CD8-positive, alpha-beta memory T cell (primary cell): ENCODE measurements around the gene HIVEP2. TPM values are rescaled to one million over a fixed set of nuclear protein-coding genes. Genes with fewer than 3 reads are reported as not detected.

Experiments used
- CTCF ChIA-PET: fragments of 350-600 bp; sonication (Branson Sonifier 250); formaldehyde crosslinking; loops from one replicate; lab custom pipeline; 2021; ENCODE audit warnings: antibody characterized with exemption; lab: Charles Lee
- POLR2A ChIA-PET: fragments of 350-600 bp; sonication (Branson Sonifier 250); formaldehyde crosslinking; loops from one replicate; lab custom pipeline; 2021; ENCODE audit warnings: antibody characterized with exemption; lab: Charles Lee
- DNase-seq, 5 donors: peaks; one replicate each; pipeline versions ENCODE4 v3.0.0 to v3.0.0-alpha.2; 2020 to 2022; ENCODE audit warnings: mixed read lengths in 1 of 5
- H3K27ac ChIP-seq: one replicate; pipeline ENCODE4 v1.7.0; 2013; ENCODE audit warnings: low read depth, mild to moderate bottlenecking, low read length, moderate library complexity
- H3K27me3 ChIP-seq: 2 replicates; pipeline ENCODE4 v1.7.0; 2013; ENCODE audit warnings: low read length, mild to moderate bottlenecking; ENCODE audit not compliant: insufficient read depth, poor library complexity, severe bottlenecking
- H3K36me3 ChIP-seq: 2 replicates; pipeline ENCODE4 v1.7.0; 2013; ENCODE audit warnings: mild to moderate bottlenecking, low read length, moderate library complexity; ENCODE audit not compliant: insufficient read depth
- H3K4me1 ChIP-seq: 2 replicates; pipeline ENCODE4 v1.7.0; 2013; ENCODE audit warnings: mild to moderate bottlenecking, low read length, moderate library complexity; ENCODE audit not compliant: insufficient read depth
- H3K4me3 ChIP-seq: 2 replicates; pipeline ENCODE4 v1.7.0; 2013; ENCODE audit warnings: mild to moderate bottlenecking, low read length
- H3K9me3 ChIP-seq: 2 replicates; pipeline ENCODE4 v1.7.0; 2013; ENCODE audit warnings: mild to moderate bottlenecking, low read length
- H3K27ac Mint-ChIP-seq, 8 donors: one replicate each; pipeline ENCODE4 v1.8.0; 2020 to 2021; ENCODE audit warnings: mixed read lengths in 8 of 8, mild to moderate bottlenecking in 6 of 8, inconsistent platforms in 3 of 8, moderate library complexity in 3 of 8
- H3K27me3 Mint-ChIP-seq, 2 donors: one replicate each; pipeline ENCODE4 v1.8.0; 2020 to 2021; ENCODE audit warnings: mixed read lengths in 2 of 2, mild to moderate bottlenecking in 1 of 2, moderate library complexity in 1 of 2
- H3K36me3 Mint-ChIP-seq, 3 donors: one replicate each; pipeline ENCODE4 v1.8.0; 2020 to 2021; ENCODE audit warnings: mixed read lengths in 3 of 3, inconsistent platforms in 1 of 3, mild to moderate bottlenecking in 1 of 3
- H3K4me1 Mint-ChIP-seq, 3 donors: one replicate each; pipeline ENCODE4 v1.8.0; 2020 to 2021; ENCODE audit warnings: mixed read lengths in 3 of 3, inconsistent platforms in 1 of 3, mild to moderate bottlenecking in 1 of 3
- H3K4me3 Mint-ChIP-seq, 7 donors: one replicate each; pipeline ENCODE4 v1.8.0; 2020 to 2021; ENCODE audit warnings: mixed read lengths in 7 of 7, mild to moderate bottlenecking in 6 of 7, moderate library complexity in 4 of 7, inconsistent platforms in 2 of 7
- H3K9me3 Mint-ChIP-seq, 5 donors: one replicate each; pipeline ENCODE4 v1.8.0; 2020 to 2022; ENCODE audit warnings: mixed read lengths in 5 of 5, mild to moderate bottlenecking in 3 of 5, moderate library complexity in 2 of 5, inconsistent platforms in 1 of 5
- polyA plus RNA-seq: library from polyadenylated mRNA; unstranded; fragments of 300-500 nt; fragmentation: Illumina TruSeq; gene quantifications from one replicate; pipeline ENCODE4 v1.2.3, GENCODE V29; 2021
- total RNA-seq, 2 experiments: library from RNA; stranded (reverse); gene quantifications; one replicate each; pipeline ENCODE4 v1.2.3, GENCODE V29; 2021

Gene HIVEP2
- total and polyA plus RNA-seq, 3 experiments from 2014 or later, result 15.4 to 37.2 (median 37.1) TPM

GRCh38 chr6:142726616-142727015 lies 218.4 kb downstream of the HIVEP2 start:
- ChIA-PET CTCF (no interaction called here), POLR2A (no interaction called here)
- DNase-seq, result no peak
- H3K27me3 Mint-ChIP-seq, result peaks cover 8 to 43% of the 10 kb centered on the region in 2 donors
- H3K27me3 ChIP-seq, result no peaks in the 10 kb centered on the region
- H3K4me3 ChIP-seq, result no peak overlapping the region
- H3K36me3 ChIP-seq, result no peaks in the 10 kb centered on the region
- H3K36me3 Mint-ChIP-seq, result peaks cover 0 to 7% (median 0%) of the 10 kb centered on the region in 3 donors
- H3K9me3 ChIP-seq, result no peaks in the 10 kb centered on the region
- peak overlapping the region in 1 of 7 donors; percentile 13 for H3K4me3 Mint-ChIP-seq
- H3K4me1 Mint-ChIP-seq, result peaks cover 4 to 15% (median 11%) of the 10 kb centered on the region in 3 donors
- H3K9me3 Mint-ChIP-seq, result peaks cover 0 to 2% (median 0%) of the 10 kb centered on the region in 5 donors
- H3K27ac Mint-ChIP-seq, result no peak overlapping the region
- peaks cover 10% of the 10 kb centered on the region for H3K4me1 ChIP-seq
- no peak overlapping the region for H3K27ac ChIP-seq

- Mint-ChIP-seq H3K27me3 (peaks cover 10 to 45% of the 10 kb centered on the region in 2 donors), H3K27ac (peak overlapping the region in 1 of 8 donors; percentile 44), H3K36me3 (peaks cover 0 to 9% (median 0%) of the 10 kb centered on the region in 3 donors), H3K4me3 (no peak overlapping the region), H3K9me3 (peaks cover 0 to 6% (median 4%) of the 10 kb centered on the region in 5 donors), H3K4me1 (peaks cover 4 to 15% (median 11%) of the 10 kb centered on the region in 3 donors)
- H3K36me3 ChIP-seq, result no peaks in the 10 kb centered on the region
- POLR2A ChIA-PET, result no interaction called here
- CTCF ChIA-PET, result no interaction called here
- no peak for DNase-seq
- no peaks in the 10 kb centered on the region for H3K9me3 ChIP-seq
- no peak overlapping the region for H3K27ac ChIP-seq
- H3K4me1 ChIP-seq, result peaks cover 10% of the 10 kb centered on the region
- no peaks in the 10 kb centered on the region for H3K27me3 ChIP-seq
- no peak overlapping the region for H3K4me3 ChIP-seq
These were observed 219.8 kb downstream of the HIVEP2 start for GRCh38 chr6:142725024-142725770.

GRCh38 chr6:142722841-142723240 lies 222.1 kb downstream of the HIVEP2 start:
- POLR2A ChIA-PET, result no interaction called here
- CTCF ChIA-PET, result no interaction called here
- no peaks in the 10 kb centered on the region for H3K36me3 ChIP-seq
- no peak overlapping the region for H3K27ac Mint-ChIP-seq
- no peak overlapping the region for H3K4me3 Mint-ChIP-seq
- no peak overlapping the region for H3K4me3 ChIP-seq
- H3K9me3 Mint-ChIP-seq, result peaks cover 15 to 25% (median 21%) of the 10 kb centered on the region in 5 donors
- DNase-seq, result no peak
- H3K36me3 Mint-ChIP-seq, result peaks cover 0 to 23% (median 6%) of the 10 kb centered on the region in 3 donors
- no peak overlapping the region for H3K27ac ChIP-seq
- no peaks in the 10 kb centered on the region for H3K4me1 ChIP-seq
- peaks cover 8% of the 10 kb centered on the region for H3K9me3 ChIP-seq
- H3K27me3 Mint-ChIP-seq, result peaks cover 16 to 38% of the 10 kb centered on the region in 2 donors
- no peaks in the 10 kb centered on the region for H3K27me3 ChIP-seq
- H3K4me1 Mint-ChIP-seq, result no peaks in the 10 kb centered on the region

GRCh38 chr6:142722012-142722411 lies 223.0 kb downstream of the HIVEP2 start:
- Histone ChIP-seq H3K4me1 (no peaks in the 10 kb centered on the region), H3K4me3 (no peak overlapping the region), H3K27ac (no peak overlapping the region), H3K36me3 (no peaks in the 10 kb centered on the region), H3K27me3 (no peaks in the 10 kb centered on the region), H3K9me3 (peaks cover 8% of the 10 kb centered on the region)
- DNase-seq, result no peak
- Mint-ChIP-seq H3K27ac (no peak overlapping the region), H3K4me1 (no peaks in the 10 kb centered on the region), H3K9me3 (peaks cover 15 to 28% (median 23%) of the 10 kb centered on the region in 5 donors), H3K27me3 (peaks cover 19 to 38% of the 10 kb centered on the region in 2 donors), H3K36me3 (peaks cover 0 to 27% (median 6%) of the 10 kb centered on the region in 3 donors), H3K4me3 (no peak overlapping the region)
- ChIA-PET CTCF (no interaction called here), POLR2A (no interaction called here)

GRCh38 chr6:142721215-142721920 lies 223.6 kb downstream of the HIVEP2 start:
- Histone ChIP-seq H3K4me1 (no peaks in the 10 kb centered on the region), H3K36me3 (no peaks in the 10 kb centered on the region), H3K27ac (no peak overlapping the region), H3K27me3 (no peaks in the 10 kb centered on the region), H3K9me3 (peaks cover 8% of the 10 kb centered on the region), H3K4me3 (no peak overlapping the region)
- Mint-ChIP-seq H3K36me3 (peaks cover 0 to 27% (median 6%) of the 10 kb centered on the region in 3 donors), H3K4me3 (no peak overlapping the region), H3K4me1 (no peaks in the 10 kb centered on the region), H3K27me3 (peaks cover 15 to 32% of the 10 kb centered on the region in 2 donors), H3K9me3 (peaks cover 15 to 28% (median 23%) of the 10 kb centered on the region in 5 donors), H3K27ac (no peak overlapping the region)
- ChIA-PET POLR2A (no interaction called here), CTCF (no interaction called here)
- no peak for DNase-seq

- Mint-ChIP-seq H3K27me3 (peaks cover 16 to 17% of the 10 kb centered on the region in 2 donors), H3K4me3 (no peak overlapping the region), H3K4me1 (no peaks in the 10 kb centered on the region), H3K9me3 (peaks cover 15 to 28% (median 25%) of the 10 kb centered on the region in 5 donors), H3K27ac (peak overlapping the region in 1 of 8 donors; percentile 48), H3K36me3 (peaks cover 0 to 27% (median 6%) of the 10 kb centered on the region in 3 donors)
- no peaks in the 10 kb centered on the region for H3K36me3 ChIP-seq
- no peak overlapping the region for H3K27ac ChIP-seq
- peaks cover 8% of the 10 kb centered on the region for H3K9me3 ChIP-seq
- no peak overlapping the region for H3K4me3 ChIP-seq
- H3K27me3 ChIP-seq, result no peaks in the 10 kb centered on the region
- ChIA-PET CTCF (no interaction called here), POLR2A (no interaction called here)
- no peaks in the 10 kb centered on the region for H3K4me1 ChIP-seq
- no peak for DNase-seq
These were observed 226.2 kb downstream of the HIVEP2 start for GRCh38 chr6:142718667-142719191.

GRCh38 chr6:142716097-142716496 lies 228.9 kb downstream of the HIVEP2 start:
- no peak overlapping the region for H3K4me3 ChIP-seq
- no peaks in the 10 kb centered on the region for H3K27me3 ChIP-seq
- H3K4me1 ChIP-seq, result no peaks in the 10 kb centered on the region
- CTCF ChIA-PET, result no interaction called here
- Mint-ChIP-seq H3K36me3 (peaks cover 0 to 18% (median 6%) of the 10 kb centered on the region in 3 donors), H3K27me3 (peaks cover 8 to 13% of the 10 kb centered on the region in 2 donors), H3K4me1 (no peaks in the 10 kb centered on the region), H3K9me3 (peaks cover 14 to 28% (median 21%) of the 10 kb centered on the region in 5 donors), H3K4me3 (no peak overlapping the region), H3K27ac (peak overlapping the region in 1 of 8 donors; percentile 52)
- no peak for DNase-seq
- H3K27ac ChIP-seq, result no peak overlapping the region
- POLR2A ChIA-PET, result no interaction called here
- no peaks in the 10 kb centered on the region for H3K36me3 ChIP-seq
- peaks cover 8% of the 10 kb centered on the region for H3K9me3 ChIP-seq
